HG03135 (cell line): ENCODE data around the gene UNC13D.
"Not testable (repeated sequence)": the region's sequence is repeated elsewhere in the genome, so short reads cannot be mapped to it uniquely, and the experiment has no call there.

Experiments
- ATAC-seq: cut with Tn5 transposase; IDR thresholded peaks from one replicate; pipeline ENCODE4 v1.9.1; 2021; ENCODE audit warnings: mild to moderate bottlenecking, moderate library complexity; ENCODE audit not compliant: unreplicated experiment

The UNC13D gene

GRCh38 chr17:75853433-75853832 is 9.2 kb upstream of the UNC13D start:
- no peak for ATAC-seq

DNA sequence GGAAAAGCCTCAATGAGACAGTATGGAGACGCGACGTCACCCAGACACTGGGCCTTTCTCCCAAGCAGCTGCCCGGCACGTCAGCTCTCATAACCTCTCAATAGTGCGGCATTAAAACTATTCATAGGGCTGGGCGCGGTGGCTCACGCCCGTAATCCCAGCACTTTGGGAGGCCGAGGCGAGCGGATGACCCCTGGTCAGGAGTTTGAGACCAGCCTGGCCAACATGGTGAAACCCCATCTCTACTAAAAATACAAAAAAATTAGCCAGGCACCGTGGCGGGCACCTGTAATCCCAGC is 7.4 kb upstream of the UNC13D start:
- ATAC-seq: not testable (repeated sequence)

DNA sequence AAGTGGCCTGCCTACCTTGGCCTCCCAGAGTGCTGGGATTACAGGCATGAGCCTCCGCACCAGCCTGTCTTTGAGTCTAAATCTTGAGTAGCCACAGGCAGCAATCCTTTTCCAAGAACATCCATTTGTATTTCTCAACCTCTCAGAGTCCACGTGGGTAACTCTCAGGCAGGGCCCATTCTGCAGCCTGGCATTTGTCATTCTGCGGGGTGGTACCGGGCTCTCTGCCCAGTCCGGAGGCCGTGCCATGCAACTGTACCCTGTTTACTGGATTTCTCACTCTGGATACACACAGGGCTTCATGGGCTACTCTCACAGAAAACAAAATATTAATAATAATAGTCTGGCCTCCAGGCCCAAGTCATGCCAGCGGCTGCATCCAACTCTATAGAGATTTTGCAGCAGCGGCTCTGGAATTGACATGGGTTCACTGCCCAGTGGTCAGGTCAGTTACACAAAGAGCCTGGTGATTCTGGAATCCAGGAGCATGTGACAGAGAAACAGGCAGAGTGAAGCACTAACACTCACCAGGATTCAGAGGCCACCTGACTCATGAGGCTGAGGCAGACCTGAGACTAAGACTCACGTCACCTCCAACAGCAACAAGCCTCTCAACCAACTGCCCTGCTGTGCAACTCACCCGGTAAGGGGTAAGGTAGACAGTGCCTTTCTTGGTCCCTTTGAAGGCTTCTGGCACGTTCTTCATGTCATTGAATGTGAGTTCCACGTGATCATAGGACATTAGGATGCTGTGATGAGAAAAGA is 6.9 kb upstream of the UNC13D start:
- no peak for ATAC-seq

- no peak for ATAC-seq
These were observed 5.5 kb upstream of the UNC13D start for GRCh38 chr17:75849724-75850123.

- ATAC-seq: no peak
These were observed 5.1 kb upstream of the UNC13D start for GRCh38 chr17:75849279-75849646.

GRCh38 chr17:75848523-75849278 is 4.5 kb upstream of the UNC13D start:
- ATAC-seq: no peak

GRCh38 chr17:75847614-75848522 is 3.7 kb upstream of the UNC13D start:
- no peak for ATAC-seq

GRCh38 chr17:75846692-75847613 is 2.7 kb upstream of the UNC13D start:
- ATAC-seq: no peak

DNA sequence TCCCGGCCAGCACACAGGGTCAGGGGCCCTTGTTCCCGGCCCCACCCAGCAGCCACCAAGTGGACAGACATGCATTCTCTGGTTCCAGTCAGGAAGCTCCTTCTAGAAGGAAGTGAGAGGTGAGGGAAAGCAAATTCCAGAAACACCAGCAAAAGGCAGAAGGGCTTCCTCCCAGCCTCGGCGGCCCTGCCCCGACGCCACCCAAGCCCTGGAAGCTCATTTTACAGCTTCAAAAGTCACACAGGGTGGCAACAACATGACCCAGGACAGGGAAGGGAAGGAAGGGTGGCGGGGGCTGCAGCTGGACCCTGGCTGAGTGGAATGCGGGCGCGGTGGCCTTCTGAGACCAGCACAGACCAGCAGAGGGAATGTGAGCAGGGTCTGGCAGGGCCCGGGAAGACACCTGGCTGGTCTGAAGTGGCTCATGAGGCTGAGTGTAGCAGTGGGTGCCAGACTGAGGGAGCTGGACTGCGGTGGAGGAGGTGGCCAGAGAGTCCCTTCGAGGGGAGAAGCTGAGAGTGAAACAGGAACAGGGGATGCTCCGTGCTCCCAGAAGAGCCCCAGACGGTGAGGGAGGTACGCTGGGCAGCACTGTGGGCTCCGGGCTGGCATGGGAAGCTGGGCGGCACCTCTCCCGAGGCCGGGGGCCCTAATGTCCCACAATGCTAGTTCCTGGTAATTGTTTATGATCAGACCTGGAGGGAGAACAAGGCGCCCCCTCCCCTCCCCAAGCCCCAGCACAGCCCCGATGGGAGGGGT is 1.9 kb upstream of the UNC13D start:
- ATAC-seq: no peak

DNA sequence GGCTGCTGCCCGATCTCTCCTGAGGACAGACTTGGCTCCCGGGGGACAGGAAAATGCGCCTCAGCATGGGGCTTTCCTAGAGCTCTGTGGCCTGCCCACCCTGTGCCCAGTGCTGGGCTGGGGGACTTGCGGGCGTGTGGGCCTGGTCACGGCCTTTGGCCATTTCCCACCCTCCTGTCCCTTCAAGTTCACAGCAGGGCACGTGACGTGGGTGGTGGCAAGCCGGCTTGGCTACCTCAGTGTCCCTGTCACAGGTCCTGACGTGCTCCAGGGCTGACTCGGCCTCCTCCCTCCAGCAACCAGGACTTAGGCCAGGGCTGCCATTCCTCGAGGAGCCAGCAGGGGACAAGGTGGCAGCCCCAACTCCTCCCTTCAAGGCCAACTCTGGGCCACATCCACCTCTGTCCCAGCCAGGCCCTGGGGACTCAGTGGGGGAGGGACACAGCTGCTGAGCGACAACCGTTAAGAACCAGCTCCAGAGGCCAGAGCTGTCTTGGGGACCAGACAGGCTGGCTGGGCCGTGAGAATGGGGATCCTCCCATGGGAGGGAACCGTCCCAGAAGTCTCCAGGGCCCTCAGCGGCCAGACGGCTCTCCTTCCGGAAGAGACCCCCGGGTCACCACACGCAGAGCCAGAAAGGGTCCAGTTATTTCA is 981 bp upstream of the UNC13D start:
- ATAC-seq: peak; percentile 72

DNA sequence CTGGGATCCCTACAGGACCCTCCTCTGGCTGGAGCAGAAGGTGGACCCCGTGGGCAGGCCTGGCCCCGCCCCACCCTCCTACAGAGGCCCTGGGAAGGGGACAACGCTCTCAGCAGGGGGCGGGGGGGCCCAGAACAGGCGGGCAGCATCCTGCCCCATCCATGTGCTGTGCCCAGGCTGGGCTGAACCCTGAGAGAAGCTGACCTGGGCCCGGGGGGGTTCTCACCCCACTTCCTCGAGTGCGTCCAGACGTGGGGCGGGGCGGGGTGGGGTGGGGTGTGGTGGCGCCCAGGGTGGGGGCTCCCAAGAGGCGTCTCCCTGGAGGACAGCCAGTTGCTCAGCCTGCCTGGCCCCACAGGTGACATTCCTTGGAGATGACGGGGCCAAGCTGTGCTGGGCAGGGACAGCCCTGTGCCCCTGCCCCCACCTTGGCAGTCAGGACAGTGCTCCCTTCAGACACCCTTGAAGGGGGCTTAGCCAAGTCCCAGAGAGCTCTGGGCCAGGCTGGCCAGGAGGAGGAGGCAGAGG is 390 bp upstream of the UNC13D start:
- ATAC-seq: no peak

GRCh38 chr17:75842963-75843576 is 1.1 kb downstream of the UNC13D start:
- ATAC-seq: no peak

GRCh38 chr17:75842411-75842810 is 1.8 kb downstream of the UNC13D start:
- ATAC-seq: no peak

- no peak for ATAC-seq
These were observed 3.4 kb downstream of the UNC13D start for GRCh38 chr17:75840799-75841164.

- no peak for ATAC-seq
These were observed 4.0 kb downstream of the UNC13D start for GRCh38 chr17:75839942-75840798.

DNA sequence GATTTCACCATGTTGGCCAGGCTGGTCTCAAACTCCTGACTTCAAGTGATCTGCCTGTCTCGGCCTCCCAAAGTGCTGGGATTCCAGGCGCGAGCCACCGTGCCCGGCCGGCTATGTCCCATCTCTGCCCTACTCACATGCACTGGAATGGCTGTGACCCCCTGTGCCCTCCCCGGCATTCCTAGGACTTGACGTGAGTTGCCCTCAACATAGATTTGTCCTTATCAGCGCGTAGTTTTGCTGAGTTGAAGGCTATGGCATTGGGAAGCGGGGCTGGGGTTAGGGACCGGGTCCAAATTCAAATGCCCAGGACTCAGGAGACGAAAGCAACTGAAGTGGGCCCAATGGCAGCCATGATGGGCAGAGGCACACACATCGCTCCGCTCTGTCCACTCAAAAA is 5.8 kb downstream of the UNC13D start:
- no peak for ATAC-seq

GRCh38 chr17:75837899-75838298 is 6.3 kb downstream of the UNC13D start:
- ATAC-seq: no peak

GRCh38 chr17:75836605-75837004 is 7.6 kb downstream of the UNC13D start:
- no peak for ATAC-seq
